K562 (cell line): Measurements from ENCODE around the gene YBEY. TPM values are rescaled to one million over a fixed set of nuclear protein-coding genes. Genes with fewer than 3 reads are reported as not detected.

Source experiments
- GATAD2A ChIP-seq: fragments of 450-650 bp; IDR thresholded peaks from 2 replicates; pipeline ENCODE4 v1.6.1; 2017
- POLR2G ChIP-seq: fragments of 200-400 bp; formaldehyde crosslinking; IDR thresholded peaks from 2 replicates; pipeline ENCODE4 v1.6.1; 2017; ENCODE audit warnings: low read depth, mild to moderate bottlenecking, antibody characterized with exemption, low read length, moderate library complexity
- PTRF ChIP-seq: fragments of 450-650 bp; IDR thresholded peaks from 2 replicates; pipeline ENCODE4 v1.6.1; 2016; ENCODE audit warnings: mild to moderate bottlenecking, missing genetic modification characterization, missing compliant biosample characterization
- RBFOX2 ChIP-seq: fragments of 200-400 bp; formaldehyde crosslinking; IDR thresholded peaks from 2 replicates; pipeline ENCODE4 v1.6.1; 2017; ENCODE audit warnings: low read depth, mild to moderate bottlenecking, low read length, moderate library complexity
- SIN3B ChIP-seq: fragments of 450-650 bp; IDR thresholded peaks from 2 replicates; pipeline ENCODE4 v1.6.1; 2017; ENCODE audit warnings: low read depth, mild to moderate bottlenecking, moderate library complexity
- SMC3 ChIP-seq: conservative IDR thresholded peaks from 2 replicates; pipeline ENCODE4 v1.6.1; 2011; ENCODE audit warnings: low read depth, low read length, improper control_type of control experiment; ENCODE audit not compliant: insufficient read depth
- SREBF2 ChIP-seq: sonication (generic); formaldehyde crosslinking; IDR thresholded peaks from 2 replicates; pipeline ENCODE4 v1.4.0; 2020; ENCODE audit warnings: mild to moderate bottlenecking, missing genetic modification reagents
- SRF ChIP-seq, 2 experiments: fragments of 250-450, 450-650 bp in 1 of 2; sonication (Bioruptor Pico) in 1 of 2; sonication (generic) in 1 of 2; formaldehyde crosslinking; IDR thresholded peaks; 2 replicates each; pipeline versions ENCODE4 v1.5.0 to v1.5.1; 2020 to 2022; ENCODE audit warnings: mild to moderate bottlenecking in 1 of 2, missing genetic modification reagents in 1 of 2
- ZNF347 ChIP-seq: fragments of 450-650 bp; formaldehyde crosslinking; IDR thresholded peaks from 2 replicates; pipeline ENCODE4 v1.4.0; 2020; ENCODE audit warnings: low read depth, mild to moderate bottlenecking, moderate library complexity
- ZNF75A ChIP-seq: fragments of 450-650 bp; formaldehyde crosslinking; IDR thresholded peaks from 2 replicates; pipeline ENCODE4 v1.4.0; 2020; ENCODE audit warnings: mild to moderate bottlenecking
- polyA plus RNA-seq, 8 experiments: library from polyadenylated mRNA; depleted of rRNA in 4 of 8; stranded (reverse) in 5 of 8; unstranded in 3 of 8; fragments of >200 nt; fragmentation: Nextera tagmentation in 2 of 8; fragmentation: Illumina TruSeq in 1 of 8; extraction: Ambion mirVana in 2 of 8; extraction: Trizol in 1 of 8; gene quantifications; 2 replicates each; pipeline versions ENCODE4 v1.2.1 to v1.2.3, GENCODE V29; 2011 to 2014; ENCODE audit warnings: inconsistent platforms in 1 of 8, missing spikeins in 1 of 8
- total RNA-seq, 7 experiments: library from RNA; depleted of rRNA in 6 of 7; stranded (reverse); fragments of >200 nt in 6 of 7; fragmentation: Illumina TruSeq in 2 of 7; extraction: Trizol in 2 of 7; gene quantifications; 2 replicates each; pipeline versions ENCODE4 v1.2.1 to v1.2.3, GENCODE V29; 2011 to 2021; ENCODE audit warnings: low replicate concordance in 1 of 7
- TF ChIP-seq, protein P1 (sequence below), 2 experiments: fragments of 150-350 bp in 1 of 2; IDR thresholded peaks; 2 replicates each; pipeline ENCODE4 v1.6.1; 2012 to 2016; ENCODE audit warnings: low read depth in 2 of 2, low read length in 2 of 2, mild to moderate bottlenecking in 1 of 2, moderate library complexity in 1 of 2
- TF ChIP-seq, protein P2 (sequence below): fragments of 250-450 bp; sonication (Bioruptor Pico); IDR thresholded peaks from 2 replicates; pipeline ENCODE4 v1.8.0; 2022; ENCODE audit warnings: inconsistent platforms, mild to moderate bottlenecking, moderate library complexity, borderline replicate concordance
- TF ChIP-seq, protein P3 (sequence below): fragments of 250-450 bp; sonication (Bioruptor Pico); IDR thresholded peaks from 2 replicates; pipeline ENCODE4 v1.4.0; 2020; ENCODE audit warnings: borderline replicate concordance
- TF ChIP-seq, protein P4 (sequence below): sonication (generic); formaldehyde crosslinking; IDR thresholded peaks from 2 replicates; pipeline ENCODE4 v1.8.1; 2022; ENCODE audit warnings: missing genetic modification reagents

YBEY gene
- total and polyA plus RNA-seq, 9 of the 15 experiments (the other 6 are each of a cell fraction or from before 2014, with no cell fraction given), result 6.4 to 28.0 (median 12.4) TPM

GRCh38 chr21:46297338-46298271 lies 11.5 kb downstream of the YBEY start (continued):
- TF ChIP-seq, protein P1, sequence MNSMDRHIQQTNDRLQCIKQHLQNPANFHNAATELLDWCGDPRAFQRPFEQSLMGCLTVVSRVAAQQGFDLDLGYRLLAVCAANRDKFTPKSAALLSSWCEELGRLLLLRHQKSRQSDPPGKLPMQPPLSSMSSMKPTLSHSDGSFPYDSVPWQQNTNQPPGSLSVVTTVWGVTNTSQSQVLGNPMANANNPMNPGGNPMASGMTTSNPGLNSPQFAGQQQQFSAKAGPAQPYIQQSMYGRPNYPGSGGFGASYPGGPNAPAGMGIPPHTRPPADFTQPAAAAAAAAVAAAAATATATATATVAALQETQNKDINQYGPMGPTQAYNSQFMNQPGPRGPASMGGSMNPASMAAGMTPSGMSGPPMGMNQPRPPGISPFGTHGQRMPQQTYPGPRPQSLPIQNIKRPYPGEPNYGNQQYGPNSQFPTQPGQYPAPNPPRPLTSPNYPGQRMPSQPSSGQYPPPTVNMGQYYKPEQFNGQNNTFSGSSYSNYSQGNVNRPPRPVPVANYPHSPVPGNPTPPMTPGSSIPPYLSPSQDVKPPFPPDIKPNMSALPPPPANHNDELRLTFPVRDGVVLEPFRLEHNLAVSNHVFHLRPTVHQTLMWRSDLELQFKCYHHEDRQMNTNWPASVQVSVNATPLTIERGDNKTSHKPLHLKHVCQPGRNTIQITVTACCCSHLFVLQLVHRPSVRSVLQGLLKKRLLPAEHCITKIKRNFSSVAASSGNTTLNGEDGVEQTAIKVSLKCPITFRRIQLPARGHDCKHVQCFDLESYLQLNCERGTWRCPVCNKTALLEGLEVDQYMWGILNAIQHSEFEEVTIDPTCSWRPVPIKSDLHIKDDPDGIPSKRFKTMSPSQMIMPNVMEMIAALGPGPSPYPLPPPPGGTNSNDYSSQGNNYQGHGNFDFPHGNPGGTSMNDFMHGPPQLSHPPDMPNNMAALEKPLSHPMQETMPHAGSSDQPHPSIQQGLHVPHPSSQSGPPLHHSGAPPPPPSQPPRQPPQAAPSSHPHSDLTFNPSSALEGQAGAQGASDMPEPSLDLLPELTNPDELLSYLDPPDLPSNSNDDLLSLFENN (IDR thresholded peaks at IDR 0.05; ENCODE audit: low read depth in 2 of 2, low read length in 2 of 2), result no peak
- TF ChIP-seq ZNF347 (no peak), SMC3 (no peak), PTRF (tag) (no peak), SIN3B (no peak), ZNF75A (no peak), POLR2G (peak; percentile 72), SRF (CRISPR knock-in tag; IDR thresholded peaks at IDR 0.05) (no peak), GATAD2A (no peak), SREBF2 (CRISPR knock-in tag) (no peak), RBFOX2 (peak; percentile 51)
- TF ChIP-seq, protein P2, sequence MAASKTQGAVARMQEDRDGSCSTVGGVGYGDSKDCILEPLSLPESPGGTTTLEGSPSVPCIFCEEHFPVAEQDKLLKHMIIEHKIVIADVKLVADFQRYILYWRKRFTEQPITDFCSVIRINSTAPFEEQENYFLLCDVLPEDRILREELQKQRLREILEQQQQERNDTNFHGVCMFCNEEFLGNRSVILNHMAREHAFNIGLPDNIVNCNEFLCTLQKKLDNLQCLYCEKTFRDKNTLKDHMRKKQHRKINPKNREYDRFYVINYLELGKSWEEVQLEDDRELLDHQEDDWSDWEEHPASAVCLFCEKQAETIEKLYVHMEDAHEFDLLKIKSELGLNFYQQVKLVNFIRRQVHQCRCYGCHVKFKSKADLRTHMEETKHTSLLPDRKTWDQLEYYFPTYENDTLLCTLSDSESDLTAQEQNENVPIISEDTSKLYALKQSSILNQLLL (CRISPR knock-in tag), result peak; percentile 70; the same call in 1 of the 2 replicates
- TF ChIP-seq, protein P3, sequence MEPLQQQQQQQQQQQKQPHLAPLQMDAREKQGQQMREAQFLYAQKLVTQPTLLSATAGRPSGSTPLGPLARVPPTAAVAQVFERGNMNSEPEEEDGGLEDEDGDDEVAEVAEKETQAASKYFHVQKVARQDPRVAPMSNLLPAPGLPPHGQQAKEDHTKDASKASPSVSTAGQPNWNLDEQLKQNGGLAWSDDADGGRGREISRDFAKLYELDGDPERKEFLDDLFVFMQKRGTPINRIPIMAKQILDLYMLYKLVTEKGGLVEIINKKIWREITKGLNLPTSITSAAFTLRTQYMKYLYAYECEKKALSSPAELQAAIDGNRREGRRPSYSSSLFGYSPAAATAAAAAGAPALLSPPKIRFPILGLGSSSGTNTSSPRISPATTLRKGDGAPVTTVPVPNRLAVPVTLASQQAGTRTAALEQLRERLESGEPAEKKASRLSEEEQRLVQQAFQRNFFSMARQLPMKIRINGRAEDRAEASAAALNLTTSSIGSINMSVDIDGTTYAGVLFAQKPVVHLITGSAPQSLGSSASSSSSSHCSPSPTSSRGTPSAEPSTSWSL (CRISPR knock-in tag), result no peak
- TF ChIP-seq, protein P4, sequence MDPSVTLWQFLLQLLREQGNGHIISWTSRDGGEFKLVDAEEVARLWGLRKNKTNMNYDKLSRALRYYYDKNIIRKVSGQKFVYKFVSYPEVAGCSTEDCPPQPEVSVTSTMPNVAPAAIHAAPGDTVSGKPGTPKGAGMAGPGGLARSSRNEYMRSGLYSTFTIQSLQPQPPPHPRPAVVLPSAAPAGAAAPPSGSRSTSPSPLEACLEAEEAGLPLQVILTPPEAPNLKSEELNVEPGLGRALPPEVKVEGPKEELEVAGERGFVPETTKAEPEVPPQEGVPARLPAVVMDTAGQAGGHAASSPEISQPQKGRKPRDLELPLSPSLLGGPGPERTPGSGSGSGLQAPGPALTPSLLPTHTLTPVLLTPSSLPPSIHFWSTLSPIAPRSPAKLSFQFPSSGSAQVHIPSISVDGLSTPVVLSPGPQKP, result no peak
